NCI-H345 treated with DMSO at 0.1 percent for 48 hours (cell line): Measurements from ENCODE around the gene KCNA5.

Experiments
- DNase-seq: peaks from one replicate; lab custom pipeline; 2025; ENCODE audit not compliant: unreplicated experiment; lab: John Stamatoyannopoulos, UW

The KCNA5 gene

DNA sequence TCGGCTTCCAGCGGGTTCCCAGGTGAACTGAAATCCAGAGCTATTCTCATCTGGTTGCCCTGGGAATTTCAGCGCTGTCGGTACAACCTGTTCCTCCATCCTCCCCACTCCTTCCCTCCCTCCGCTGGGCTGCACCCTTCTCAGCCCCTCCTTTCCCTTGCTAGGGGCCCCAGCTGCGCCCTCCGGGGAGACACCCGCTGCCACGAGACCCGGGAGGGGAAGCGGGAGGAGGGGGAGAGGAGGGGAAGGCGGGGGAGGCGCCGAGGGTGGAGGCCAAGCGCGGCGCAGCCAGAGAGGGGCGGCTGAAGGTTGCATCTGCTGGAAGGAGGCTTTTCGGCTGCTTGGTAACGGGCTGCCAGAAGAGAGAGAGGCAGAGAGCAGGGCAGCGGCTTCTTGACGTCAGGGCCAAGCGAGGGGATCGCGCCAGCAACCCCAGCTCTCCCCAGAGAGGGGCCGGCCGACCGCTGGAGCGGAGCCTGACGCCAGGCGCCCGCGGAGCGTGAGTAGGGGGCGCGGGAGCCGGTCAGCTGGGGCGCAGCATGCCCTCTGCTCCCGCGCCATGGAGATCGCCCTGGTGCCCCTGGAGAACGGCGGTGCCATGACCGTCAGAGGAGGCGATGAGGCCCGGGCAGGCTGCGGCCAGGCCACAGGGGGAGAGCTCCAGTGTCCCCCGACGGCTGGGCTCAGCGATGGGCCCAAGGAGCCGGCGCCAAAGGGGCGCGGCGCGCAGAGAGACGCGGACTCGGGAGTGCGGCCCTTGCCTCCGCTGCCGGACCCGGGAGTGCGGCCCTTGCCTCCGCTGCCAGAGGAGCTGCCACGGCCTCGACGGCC is at the start of gene KCNA5:
Gene KCNA5 (plus strand): TSS at position 291 of the 831 bp plus-strand sequence. CDS start 269 bp downstream, at position 560.
- peak; percentile 43 for DNase-seq

DNA sequence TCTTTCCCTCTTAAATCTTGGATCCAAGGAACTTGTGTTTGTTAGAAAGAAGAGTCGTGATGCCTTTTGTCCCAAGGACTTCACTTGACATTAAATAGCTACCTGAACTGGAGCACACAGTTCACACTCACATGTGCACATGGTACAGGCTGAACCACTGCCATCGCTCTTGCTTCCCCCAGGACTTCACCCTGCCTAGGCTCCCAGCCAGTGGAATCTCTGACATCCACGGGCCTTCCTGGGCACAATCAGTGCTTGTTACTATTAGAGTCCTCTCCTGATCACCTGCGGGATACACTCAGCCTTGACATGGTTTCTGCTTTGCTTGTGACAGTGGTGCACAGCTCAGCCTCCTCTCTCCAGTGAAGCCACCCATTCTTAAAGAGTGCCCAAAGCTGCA is 49.1 kb upstream of the KCNA5 start:
- no peak for DNase-seq

DNA sequence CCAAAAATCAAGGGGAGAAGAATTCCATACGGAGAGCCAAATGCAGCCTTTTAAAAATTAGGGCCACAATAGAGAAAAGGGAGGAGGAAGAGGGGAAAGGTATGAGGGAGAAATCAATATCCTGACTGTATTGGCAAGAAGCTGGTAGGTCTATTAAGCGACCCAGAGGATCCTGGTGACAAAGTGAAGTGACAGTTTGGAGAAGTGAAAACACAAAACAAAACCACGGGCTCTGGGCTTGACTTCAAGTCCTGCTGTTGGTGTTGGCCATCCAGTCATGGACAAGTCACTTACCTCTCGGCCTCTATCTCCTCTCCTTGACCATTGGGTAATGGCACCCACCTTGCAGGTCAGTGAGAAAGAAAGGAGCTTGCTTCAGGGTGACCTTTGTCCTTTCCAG is 47.0 kb upstream of the KCNA5 start:
- no peak for DNase-seq

DNA sequence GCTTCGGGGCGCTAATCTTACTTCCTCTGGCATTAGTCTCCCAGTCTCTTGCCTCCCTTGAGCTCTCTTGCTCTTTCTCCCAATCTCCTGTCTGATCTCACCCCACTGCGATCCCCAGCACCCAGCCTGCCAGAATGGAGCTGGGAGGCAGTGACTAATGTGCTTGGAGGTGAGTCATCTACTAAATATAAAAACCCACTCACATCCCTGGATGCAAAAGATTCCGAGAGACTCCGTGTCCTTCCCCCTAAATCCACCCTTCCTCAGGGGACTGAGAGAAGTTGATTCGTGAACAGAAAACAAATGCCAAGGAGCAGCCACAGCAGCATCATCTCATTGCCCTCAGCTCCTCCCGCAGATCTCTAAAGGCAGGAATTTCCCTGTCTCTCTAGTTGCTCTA is 45.7 kb upstream of the KCNA5 start:
- no peak for DNase-seq

DNA sequence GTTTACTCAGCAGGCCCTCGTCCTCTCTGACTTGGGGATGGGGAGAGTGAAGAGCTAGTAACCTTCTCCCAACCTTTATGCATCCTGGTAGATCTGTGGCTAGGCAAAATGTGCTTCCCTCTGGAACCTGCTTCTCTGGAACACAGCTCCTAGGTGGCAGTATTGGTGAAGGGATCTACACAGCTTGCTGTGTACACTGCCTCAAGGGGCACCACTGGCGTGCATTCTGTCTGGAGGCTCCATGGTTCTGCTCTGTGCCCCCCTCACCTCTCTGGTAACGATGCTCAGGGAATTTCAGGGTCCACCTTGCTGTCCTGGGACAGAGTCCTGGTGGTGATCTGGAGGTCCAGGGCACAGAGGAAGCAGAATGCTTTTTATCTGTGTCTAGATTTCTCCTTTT is 43.5 kb upstream of the KCNA5 start:
- no peak for DNase-seq

DNA sequence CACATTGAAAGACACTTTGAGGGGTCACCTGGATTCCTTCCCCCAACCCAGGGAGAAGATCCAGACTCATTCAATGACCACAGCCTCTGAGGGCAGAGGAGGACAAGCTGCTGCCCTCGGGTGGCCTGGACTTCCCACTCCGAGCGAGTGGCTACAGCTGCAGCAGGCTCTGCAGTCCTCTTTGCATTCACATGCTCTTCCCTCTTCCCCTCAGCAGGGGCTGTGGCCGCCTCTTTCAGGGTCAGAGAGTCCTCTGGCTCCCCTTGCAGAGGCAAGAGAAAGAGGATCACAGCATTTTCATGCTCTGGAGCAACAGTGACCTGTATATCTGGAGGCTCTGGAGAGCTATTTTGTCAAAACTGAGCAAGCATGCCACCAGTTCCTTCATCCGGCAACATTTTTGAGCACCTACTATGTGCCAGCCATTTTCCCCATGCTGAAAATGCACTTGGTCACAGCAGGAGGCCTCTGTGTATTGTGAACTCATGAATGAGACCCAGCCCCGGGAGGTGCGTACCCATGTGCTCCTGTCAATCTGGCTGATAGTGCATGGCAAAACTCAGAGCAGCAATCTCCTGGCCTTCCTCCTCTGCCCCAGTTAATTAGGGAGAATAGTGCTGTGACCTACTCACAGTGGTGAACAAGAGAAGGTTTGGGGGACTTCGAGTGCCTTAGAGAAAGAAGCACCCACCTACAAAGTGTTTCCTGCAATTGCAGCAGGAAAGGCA is 42.9 kb upstream of the KCNA5 start:
- DNase-seq = no peak

DNA sequence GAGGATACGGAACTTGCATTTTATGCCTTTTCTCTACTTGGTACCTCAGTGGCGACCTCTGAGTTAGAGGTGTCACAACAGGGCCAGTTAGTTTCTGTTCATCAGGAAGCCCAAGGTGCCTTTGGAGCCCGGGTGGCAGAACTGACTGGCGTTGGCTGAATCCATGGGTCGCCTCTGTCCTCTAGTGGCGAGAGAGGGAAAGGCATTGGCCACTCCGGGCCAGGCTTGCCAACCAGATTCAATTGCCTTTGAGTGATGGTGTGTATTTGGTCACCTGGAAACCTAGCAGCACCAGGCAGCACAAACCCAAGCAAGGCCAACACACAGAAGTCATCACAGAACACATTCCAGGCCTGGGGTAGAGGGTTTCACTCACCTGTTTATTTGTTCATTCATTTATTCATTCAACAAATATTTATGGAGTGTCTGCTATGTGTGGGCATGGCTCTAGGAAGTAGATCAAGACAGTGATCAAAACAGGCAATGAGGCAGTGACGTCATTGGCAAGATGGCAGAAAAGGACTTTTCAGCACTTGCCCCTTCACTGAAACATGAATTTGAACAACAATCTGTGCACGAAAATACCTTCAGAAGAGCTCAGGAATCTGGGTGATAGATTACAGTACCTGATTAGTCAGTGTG is 40.5 kb upstream of the KCNA5 start:
- DNase-seq = peak; percentile 78

DNA sequence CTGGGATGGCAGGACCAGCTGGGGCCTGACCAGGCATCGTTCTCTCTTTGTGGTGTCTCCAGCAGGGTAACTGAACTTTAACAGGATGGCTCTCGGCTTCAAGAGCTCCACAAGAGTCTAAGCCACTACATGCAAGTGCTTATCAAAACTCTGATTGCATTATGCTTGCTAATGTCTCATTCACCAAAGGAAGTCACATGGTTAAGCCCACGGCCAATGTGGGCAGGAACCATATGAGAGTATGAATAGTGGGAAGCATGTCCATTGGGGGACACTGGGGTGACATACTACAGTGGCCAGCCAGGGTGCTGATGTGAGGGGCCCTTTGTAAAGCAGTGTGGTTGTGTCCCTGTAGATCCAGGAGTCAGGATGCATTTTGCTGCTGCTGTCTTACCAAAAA is 35.0 kb upstream of the KCNA5 start:
- DNase-seq = no peak

DNA sequence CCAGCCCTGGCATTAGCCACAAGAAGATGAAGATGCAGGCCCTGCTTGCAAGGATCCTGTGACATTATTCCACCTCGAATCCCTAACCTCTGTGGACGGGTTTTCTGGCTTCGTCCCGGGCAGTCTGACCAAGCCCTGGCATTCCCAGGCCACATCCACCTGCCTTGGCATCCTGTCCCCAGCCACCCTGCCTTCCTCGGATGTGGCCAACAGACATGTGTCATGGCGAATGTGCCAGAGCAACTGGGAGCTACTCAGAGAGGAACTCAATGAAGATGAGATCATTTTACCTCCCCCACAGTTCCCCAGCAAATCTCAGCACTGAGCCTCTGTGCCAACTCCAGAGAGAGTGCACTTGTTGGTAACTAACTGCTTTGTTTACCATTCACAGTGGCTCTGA is 33.5 kb upstream of the KCNA5 start:
- DNase-seq = no peak

DNA sequence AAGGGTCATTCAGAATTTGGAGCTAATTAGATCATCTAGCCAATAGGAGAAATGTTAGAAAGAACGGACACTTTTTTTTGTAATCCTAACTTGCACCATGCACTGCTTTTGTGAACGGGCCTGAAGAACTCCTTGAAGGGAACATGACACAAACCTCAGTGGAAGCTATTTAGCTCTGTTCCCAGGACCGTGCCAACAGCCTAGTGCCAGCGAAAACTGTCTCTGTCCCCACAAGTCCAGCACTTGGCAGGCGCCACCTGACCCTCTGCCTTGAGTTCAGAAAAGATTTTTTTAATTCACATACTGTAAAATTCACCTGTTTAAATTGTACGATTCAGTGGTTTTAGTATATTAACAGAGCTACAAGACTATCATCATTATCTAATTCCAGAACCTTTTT is 31.3 kb upstream of the KCNA5 start:
- no peak for DNase-seq

DNA sequence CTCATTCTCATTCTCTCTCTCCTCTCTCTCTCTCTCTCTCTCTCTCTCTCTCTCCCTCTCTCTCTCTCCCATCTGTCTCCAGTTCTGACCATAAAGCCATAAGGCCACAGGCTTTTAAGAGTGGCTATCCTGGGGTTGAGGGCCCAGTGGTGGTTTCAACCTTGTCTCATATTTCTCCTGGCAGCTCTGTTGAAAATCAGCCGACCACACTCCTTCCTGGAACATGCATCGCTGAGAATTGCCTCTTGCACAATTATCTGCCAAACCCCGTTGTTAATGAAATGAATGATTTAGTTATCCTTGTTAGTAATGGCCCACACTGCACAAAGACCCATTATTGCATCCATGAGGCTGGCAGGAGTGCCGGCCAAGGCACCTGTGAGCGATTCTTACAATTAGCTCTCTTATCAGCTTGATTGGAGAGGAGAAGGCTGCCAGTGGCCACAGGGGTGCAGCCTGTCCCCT is 30.4 kb upstream of the KCNA5 start:
- no peak for DNase-seq

DNA sequence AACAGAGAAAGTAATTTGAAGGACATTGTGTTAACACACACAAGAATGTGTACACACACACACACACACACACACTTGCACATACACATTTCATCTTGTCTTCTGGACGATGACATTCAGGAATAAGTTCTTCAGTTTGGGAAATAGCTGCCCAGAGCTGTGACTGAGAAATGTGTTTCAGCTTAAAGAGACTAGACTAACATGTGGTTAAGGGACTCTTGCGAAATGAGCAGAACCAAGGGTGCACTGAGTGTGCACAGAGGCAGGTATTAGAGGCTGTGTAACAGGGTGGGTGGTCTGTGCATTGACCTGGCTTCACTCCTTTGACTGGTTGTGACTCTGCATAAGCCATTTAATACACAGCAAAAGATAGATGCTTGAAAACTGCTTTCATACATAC is 29.4 kb upstream of the KCNA5 start:
- no peak for DNase-seq

DNA sequence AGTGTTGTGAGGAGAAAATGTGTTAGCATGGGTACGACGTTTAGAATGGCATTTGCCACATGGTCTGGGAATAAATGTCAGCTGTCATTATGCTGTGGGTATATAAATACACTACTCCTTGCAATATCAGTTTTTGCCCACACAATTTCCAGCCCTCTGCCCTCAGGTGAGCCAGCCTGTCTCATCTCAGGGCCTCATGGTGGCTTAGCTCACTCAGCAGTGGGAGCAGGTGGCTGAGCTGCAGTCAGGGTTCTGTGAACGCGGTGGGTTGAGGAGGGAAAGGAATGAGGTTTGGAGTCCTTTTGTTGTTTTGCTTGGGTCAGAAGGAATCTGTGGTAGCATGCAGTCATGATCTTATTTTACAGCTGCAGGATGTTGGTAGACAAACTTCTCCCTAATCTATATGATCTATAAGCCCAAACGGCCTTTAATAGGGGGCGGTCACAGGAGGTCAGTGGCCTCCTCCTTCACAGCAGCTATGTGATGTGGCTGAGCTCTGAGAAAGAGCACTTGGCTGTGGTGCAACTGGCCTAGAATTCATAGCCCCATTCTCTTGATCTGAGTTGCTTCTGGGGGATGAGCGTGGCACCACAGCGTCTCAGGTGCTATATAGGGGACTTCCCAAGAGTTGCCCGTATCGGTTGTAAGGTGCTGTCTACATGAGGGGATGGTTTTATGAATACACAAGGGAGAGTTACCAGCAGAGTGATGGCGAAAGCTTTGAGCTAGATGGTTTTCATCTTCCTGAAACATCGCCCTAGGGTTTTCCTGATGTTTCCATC is 27.8 kb upstream of the KCNA5 start:
- DNase-seq = no peak

DNA sequence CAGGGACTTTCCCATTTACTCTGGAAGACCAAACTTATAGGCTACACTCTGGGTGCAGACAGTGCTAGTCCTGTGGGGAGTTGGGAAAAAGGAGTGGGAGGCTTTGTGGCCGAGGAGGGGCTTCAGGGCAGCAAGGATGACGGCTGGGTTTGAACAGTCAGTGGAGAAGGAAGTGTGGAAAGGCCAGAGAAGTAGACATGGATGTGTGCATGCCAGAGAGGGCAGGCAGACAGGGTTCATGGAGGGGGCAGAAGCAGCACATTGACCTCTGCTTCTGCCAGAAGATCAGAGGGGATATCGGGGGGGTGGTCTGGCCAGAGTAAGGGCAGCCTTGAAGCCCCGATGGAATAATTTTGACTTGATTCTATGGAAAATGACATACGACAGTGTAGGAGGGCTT is 27.2 kb upstream of the KCNA5 start:
- DNase-seq = no peak

DNA sequence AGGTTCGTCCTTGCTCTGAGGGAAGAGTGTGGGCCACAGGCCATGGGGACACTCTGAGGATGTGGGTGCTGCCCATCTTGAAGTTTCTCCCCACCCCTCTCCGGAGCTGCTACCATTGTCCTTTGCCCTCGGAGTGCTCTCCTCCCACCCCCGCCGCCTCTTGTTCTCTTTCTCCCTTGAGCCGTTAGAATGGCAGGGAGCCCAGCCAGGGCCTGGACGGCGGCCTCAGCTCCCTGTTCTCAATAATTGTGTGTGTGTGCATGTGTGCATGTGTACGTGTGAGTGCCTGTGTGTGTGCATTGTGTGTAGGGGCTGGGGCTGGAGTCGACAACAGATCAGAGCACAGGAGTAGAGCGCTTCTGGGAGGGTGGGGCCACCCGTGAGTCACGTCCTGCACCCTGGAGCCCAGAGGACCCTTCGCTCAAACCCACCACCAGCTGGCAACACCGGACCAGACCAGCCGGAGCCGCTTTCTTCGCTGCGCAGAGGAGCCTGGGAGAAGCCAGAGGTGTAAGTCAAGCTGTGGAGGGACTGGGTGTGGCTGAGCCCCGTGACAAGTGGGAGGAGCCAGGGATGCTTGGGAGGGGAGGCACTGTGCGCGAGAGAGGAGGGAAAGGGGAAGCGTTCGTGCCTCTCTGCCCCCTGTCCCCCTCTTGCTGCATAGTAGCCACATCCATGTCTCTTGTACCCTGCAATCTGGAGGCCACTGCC is 25.9 kb upstream of the KCNA5 start:
- DNase-seq = no peak

DNA sequence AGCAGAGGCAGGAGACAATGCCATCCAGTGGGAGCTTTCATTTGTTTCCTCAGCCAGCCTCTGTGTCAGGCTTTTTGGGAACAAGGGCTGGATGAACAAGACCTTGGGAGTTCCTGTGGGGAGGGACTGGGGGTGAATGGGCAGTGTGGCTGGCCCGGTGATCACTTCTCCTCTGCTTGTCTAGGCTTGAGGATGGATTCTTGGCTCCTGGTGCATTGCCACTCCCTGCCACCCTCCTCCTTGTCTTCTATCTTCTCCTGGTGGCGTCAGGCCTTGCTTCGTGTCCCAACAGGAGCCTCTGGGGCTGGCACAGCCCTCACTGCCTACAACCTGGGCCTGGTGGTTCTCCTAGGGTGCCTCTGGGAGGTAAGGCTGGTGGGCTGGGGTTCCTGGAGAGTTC is 25.0 kb upstream of the KCNA5 start:
- DNase-seq = no peak

DNA sequence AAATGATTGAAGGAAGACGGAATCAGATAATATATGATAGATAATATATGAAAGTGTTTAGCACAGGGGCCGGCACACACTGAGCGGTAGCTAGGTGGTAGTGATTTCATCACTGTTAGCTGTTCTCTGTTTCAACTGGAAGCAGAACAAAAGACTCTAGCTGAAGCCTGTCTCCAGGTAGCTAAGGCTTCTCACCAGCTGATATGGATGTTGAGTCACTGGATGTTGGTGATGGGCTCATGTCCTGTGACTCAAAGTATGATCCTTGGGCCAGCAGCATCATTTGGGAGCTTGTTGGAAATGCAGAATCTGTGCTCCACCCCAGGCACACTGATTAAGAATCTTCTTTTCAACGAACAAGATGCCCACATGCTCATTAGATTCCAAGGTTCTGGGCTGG is 21.7 kb upstream of the KCNA5 start:
- DNase-seq = no peak

DNA sequence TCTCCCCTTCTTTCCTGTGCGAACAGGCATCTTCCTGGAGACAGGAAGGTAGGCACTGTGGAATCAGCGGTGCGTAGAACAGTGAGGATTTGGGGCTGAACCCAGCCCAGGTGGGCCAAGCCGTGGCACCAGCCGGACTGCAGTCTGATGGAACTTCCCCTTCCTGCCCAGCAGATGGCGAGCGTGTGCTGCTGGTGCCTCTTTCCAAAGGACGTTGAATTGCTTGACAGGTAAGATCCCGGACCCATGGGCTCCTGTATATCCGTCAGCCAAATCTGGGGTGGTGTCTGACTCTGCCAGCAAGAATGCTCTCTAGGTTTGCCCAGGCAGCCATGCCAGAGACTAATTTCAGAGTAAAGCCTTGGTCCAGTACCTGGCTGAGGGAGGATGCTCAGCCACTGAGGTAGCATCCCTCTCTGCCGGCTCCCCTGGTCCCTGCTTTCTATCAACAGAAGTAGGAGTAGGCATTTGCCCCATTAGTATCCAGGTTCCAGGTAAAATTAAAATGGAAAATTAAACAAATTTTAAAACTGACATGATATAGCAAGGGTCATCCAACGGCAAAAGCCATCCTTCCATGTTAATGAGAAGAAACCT is 21.1 kb upstream of the KCNA5 start:
- peak; percentile 72 for DNase-seq

DNA sequence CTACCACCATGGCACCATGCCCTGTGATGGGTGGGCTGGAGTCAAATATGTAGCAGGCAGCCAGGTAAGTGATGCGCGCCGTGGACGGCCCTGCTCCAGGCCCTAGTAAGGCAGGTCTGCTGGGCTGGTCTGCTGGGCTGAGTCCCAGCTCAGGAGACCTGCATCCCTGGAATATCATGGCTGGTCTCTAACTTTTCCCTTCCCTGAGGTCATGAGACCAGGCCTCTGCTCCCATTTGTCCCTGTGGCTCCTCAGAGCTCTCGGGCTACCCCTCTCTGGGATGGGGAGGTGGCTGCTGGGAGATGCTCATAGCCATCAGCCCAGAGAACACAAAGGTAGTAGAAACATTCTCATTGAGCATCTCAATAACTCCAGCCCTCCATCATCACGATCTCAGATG is 19.8 kb upstream of the KCNA5 start:
- DNase-seq = no peak

DNA sequence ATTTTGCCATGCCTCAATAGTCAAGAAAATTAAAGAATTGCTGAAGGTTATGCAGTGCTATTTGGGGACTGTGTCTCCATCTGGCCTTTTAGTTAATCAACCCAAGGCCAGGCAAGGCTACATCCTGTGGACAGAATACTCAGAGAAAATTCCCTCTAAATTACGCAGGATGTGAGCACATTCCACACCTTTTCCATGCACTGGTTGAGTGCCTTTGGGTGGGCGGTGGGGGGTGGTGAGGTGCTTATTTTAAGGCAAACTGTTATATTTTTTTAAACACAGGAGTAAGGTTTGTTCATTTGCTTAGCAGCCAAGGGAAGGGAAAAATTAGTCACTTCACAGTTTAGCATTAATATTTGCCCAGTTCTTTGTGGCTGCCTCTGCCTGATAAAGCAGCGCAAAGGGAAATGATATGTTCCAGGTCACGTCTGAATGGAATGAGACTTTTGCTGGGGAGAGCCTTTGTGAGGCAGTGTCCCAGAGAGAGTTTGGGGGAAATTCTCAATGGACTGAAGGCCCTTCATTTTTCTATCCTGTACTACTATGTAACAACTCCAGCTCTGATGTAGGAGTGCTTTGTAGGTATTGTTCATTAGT is 17.2 kb upstream of the KCNA5 start:
- no peak for DNase-seq
